ENCODE data around the gene SLC4A2. TPM values are rescaled to one million over a fixed set of nuclear protein-coding genes. Genes with fewer than 3 reads are reported as not detected.

Gene SLC4A2
- total RNA-seq, 2 experiments from 2014 or later: 64.2 to 86.0 TPM

GRCh38 chr7:151114151-151115090, 55.0 kb downstream of the SLC4A2 start:
- no peaks in the 10 kb centered on the region for H3K9me2 ChIP-seq (ENCODE audit: insufficient read depth, low read length)
- POLR2A ChIA-PET: no interaction called here
- no TSS peak for BruUV-seq (replicated peaks)

GRCh38 chr7:151115121-151115835, 55.9 kb downstream of the SLC4A2 start:
- H3K36me3 ChIP-seq (ENCODE audit: insufficient read depth, low read length): no peaks in the 10 kb centered on the region
- no peak overlapping the region for H3K4me3 ChIP-seq (ENCODE audit: low read depth, low read length, poor library complexity, severe bottlenecking)
- no peak for DNase-seq (ENCODE audit: low spot score)
- no peak overlapping the region for H2AFZ ChIP-seq (ENCODE audit: low read length)
- CTCF ChIA-PET (ENCODE audit: unreplicated experiment): no interaction called here
- H3K9me2 ChIP-seq (ENCODE audit: insufficient read depth, low read length): no peaks in the 10 kb centered on the region
- no TSS peak for BruUV-seq (replicated peaks)
- intact Hi-C loops (cut with micrococcal nuclease; ENCODE audit: unreplicated experiment): loop anchor here (10.0 kb wide), 1 partner anchor 220 kb away; no protein-coding TSS in a partner anchor
- no peaks in the 10 kb centered on the region for H3K4me1 ChIP-seq (ENCODE audit: insufficient read depth, low read length, poor library complexity, severe bottlenecking)
- POLR2A ChIA-PET: no interaction called here
- H3K4me2 ChIP-seq (ENCODE audit: low read length): no peak overlapping the region
- no peaks in the 10 kb centered on the region for H4K20me1 ChIP-seq (ENCODE audit: insufficient read depth, low read length)
- H3K27ac ChIP-seq (ENCODE audit: low read depth, low read length, poor library complexity, severe bottlenecking): no peak overlapping the region
- TF ChIP-seq EZH2phosphoT487 (IDR thresholded peaks at IDR 0.05; ENCODE audit: borderline replicate concordance, low read depth, low read length): no peak
- no peak for TF ChIP-seq CTCF (conservative IDR thresholded peaks at IDR 0.05; ENCODE audit: low read length)
- H3K79me2 ChIP-seq (ENCODE audit: insufficient read depth, low read depth, low read length): no peaks in the 10 kb centered on the region
- H3K9me3 ChIP-seq (ENCODE audit: low read length): no peaks in the 10 kb centered on the region

More at GRCh38 chr7:151114151-151115090, 55.0 kb downstream of the SLC4A2 start:
- H2AFZ ChIP-seq (ENCODE audit: low read length): no peak overlapping the region
- CTCF ChIA-PET (ENCODE audit: unreplicated experiment): no interaction called here
- DNase-seq (ENCODE audit: low spot score): no peak
- H3K4me2 ChIP-seq (ENCODE audit: low read length): no peak overlapping the region
- no peaks in the 10 kb centered on the region for H3K9me3 ChIP-seq (ENCODE audit: low read length)
- TF ChIP-seq CTCF (conservative IDR thresholded peaks at IDR 0.05; ENCODE audit: low read length) (no peak), EZH2phosphoT487 (IDR thresholded peaks at IDR 0.05; ENCODE audit: borderline replicate concordance, low read depth, low read length) (no peak)
- H4K20me1 ChIP-seq (ENCODE audit: insufficient read depth, low read length): no peaks in the 10 kb centered on the region
- intact Hi-C loops (cut with micrococcal nuclease; ENCODE audit: unreplicated experiment): loop anchor here (5.0 to 10.0 kb wide), 2 partner anchors 97 to 220 kb away; no protein-coding TSS in a partner anchor
- no peak overlapping the region for H3K27ac ChIP-seq (ENCODE audit: low read depth, low read length, poor library complexity, severe bottlenecking)
- no peaks in the 10 kb centered on the region for H3K4me1 ChIP-seq (ENCODE audit: insufficient read depth, low read length, poor library complexity, severe bottlenecking)
- no peaks in the 10 kb centered on the region for H3K79me2 ChIP-seq (ENCODE audit: insufficient read depth, low read depth, low read length)
- no peak overlapping the region for H3K4me3 ChIP-seq (ENCODE audit: low read depth, low read length, poor library complexity, severe bottlenecking)
- H3K36me3 ChIP-seq (ENCODE audit: insufficient read depth, low read length): no peaks in the 10 kb centered on the region

All from OCI-LY7 (cell line).